ENCODE measurements around the gene GPR107. TPM values are rescaled to one million over a fixed set of nuclear protein-coding genes. Genes with fewer than 3 reads are reported as not detected.

GPR107 gene
- total and polyA plus RNA-seq, 8 donors, result 5.1 to 19.8 (median 15.1) TPM

- ATAC-seq (no peak), FAIRE-seq (no peak), DNase-seq (no peak)
- TF ChIP-seq, protein P1, sequence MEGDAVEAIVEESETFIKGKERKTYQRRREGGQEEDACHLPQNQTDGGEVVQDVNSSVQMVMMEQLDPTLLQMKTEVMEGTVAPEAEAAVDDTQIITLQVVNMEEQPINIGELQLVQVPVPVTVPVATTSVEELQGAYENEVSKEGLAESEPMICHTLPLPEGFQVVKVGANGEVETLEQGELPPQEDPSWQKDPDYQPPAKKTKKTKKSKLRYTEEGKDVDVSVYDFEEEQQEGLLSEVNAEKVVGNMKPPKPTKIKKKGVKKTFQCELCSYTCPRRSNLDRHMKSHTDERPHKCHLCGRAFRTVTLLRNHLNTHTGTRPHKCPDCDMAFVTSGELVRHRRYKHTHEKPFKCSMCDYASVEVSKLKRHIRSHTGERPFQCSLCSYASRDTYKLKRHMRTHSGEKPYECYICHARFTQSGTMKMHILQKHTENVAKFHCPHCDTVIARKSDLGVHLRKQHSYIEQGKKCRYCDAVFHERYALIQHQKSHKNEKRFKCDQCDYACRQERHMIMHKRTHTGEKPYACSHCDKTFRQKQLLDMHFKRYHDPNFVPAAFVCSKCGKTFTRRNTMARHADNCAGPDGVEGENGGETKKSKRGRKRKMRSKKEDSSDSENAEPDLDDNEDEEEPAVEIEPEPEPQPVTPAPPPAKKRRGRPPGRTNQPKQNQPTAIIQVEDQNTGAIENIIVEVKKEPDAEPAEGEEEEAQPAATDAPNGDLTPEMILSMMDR (IDR thresholded peaks at IDR 0.05), result no peak
- Histone ChIP-seq H3K9me3 (no peaks in the 10 kb centered on the region), H3K27me3 (no peaks in the 10 kb centered on the region), H3K4me1 (no peaks in the 10 kb centered on the region), H3K27ac (no peak overlapping the region), H3K4me3 (no peak overlapping the region), H3K36me3 (no peaks in the 10 kb centered on the region)
- intact Hi-C loops (cut with DNase I), result no loop called here
- WGBS, 2 donors, result 84 to 91% methylated on average over 3 of the region's 3 CpGs
Measured at GRCh38 chr9:130147910-130148309, 94.2 kb downstream of the GPR107 start.

- H3K9me3 ChIP-seq, result no peaks in the 10 kb centered on the region
- TF ChIP-seq, protein P1 (IDR thresholded peaks at IDR 0.05), result no peak
- H3K4me1 ChIP-seq, result no peaks in the 10 kb centered on the region
- no peak overlapping the region for H3K4me3 ChIP-seq
- H3K27ac ChIP-seq, result no peak overlapping the region
- ATAC-seq (no peak), DNase-seq (no peak), FAIRE-seq (no peak)
- intact Hi-C loops (cut with DNase I), result no loop called here
- no peaks in the 10 kb centered on the region for H3K36me3 ChIP-seq
- no peaks in the 10 kb centered on the region for H3K27me3 ChIP-seq
- WGBS, 2 donors, result 81 to 89% methylated on average over 5 of the region's 5 CpGs
Measured at GRCh38 chr9:130149031-130149430, 95.3 kb downstream of the GPR107 start.

DNA sequence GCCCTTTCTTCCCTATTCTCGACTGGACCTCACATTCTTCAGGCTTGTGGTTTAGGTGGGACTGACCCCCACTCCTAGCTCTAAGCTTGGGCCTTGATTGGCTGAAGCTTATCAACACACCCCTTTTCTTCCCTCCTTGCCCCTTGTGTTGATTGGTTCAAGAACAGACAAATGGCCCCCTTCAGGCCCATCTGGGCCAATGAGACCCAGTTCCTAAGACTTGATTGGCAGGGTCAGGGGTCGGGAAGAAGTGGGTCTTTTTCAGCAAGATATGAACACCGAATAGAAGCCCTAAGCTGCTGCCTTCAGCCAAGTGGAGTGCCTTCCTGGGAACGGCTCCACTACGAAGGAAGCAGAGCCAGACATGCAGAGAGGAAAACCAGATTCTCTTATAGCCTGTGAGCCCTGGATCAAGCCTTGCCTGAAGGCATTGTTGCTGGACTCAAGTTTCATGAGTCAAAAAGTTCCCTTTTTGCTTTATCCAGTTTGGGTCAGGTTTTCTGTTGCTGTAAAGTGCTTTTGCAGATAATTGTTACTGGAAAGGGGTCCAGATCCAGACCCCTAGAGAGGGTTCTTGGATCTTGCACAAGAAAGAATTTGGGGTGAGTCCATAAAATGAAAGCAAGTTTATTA is 96.1 kb downstream of the GPR107 start:
- intact Hi-C loops (cut with DNase I), result loop anchor here in 1 of 3 donors (5.0 kb wide), 1 partner anchor 88 kb away; no protein-coding TSS in a partner anchor
- FAIRE-seq, result no peak
- no peaks in the 10 kb centered on the region for H3K4me1 ChIP-seq
- no peak for DNase-seq
- H3K9me3 ChIP-seq, result no peaks in the 10 kb centered on the region
- no peak overlapping the region for H3K4me3 ChIP-seq
- TF ChIP-seq, protein P1 (IDR thresholded peaks at IDR 0.05), result no peak
- no peak for ATAC-seq
- no peak overlapping the region for H3K27ac ChIP-seq
- no peaks in the 10 kb centered on the region for H3K36me3 ChIP-seq
- H3K27me3 ChIP-seq, result no peaks in the 10 kb centered on the region
- WGBS, 2 donors, result 75 to 85% methylated on average over 5 of the region's 5 CpGs

DNA sequence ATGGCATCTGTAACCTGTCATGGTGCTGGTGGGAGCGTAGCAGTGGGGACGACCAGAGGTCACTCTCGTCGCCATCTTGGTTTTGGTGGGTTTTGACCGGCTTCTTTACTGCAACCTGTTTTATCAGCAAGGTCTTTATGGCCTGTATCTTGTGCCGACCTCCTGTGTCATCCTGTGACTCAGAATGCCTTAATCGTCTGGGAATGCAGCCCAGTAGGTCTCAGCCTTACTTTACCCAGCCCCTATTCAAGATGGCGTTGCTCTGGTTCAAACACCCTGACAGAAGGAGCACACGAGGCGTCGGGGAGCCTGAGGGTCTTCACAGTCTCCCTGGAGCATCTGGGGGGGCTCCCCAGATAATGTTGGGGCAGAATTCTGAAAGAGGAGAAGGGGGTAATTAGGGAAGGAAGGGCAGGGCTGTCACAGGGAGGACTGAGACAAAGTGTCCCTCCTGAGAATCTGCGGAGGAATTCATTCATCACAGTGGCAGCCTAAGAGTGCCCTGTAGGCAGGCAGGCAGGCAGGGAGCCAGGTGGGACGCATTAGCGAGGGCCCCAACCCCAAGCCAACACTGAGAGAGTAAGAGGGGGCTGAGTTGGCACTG is 97.2 kb downstream of the GPR107 start:
- Histone ChIP-seq H3K4me1 (no peaks in the 10 kb centered on the region), H3K4me3 (no peak overlapping the region), H3K9me3 (no peaks in the 10 kb centered on the region), H3K27me3 (no peaks in the 10 kb centered on the region), H3K27ac (no peak overlapping the region), H3K36me3 (no peaks in the 10 kb centered on the region)
- TF ChIP-seq, protein P1 (IDR thresholded peaks at IDR 0.05), result no peak
- FAIRE-seq (no peak), DNase-seq (no peak), ATAC-seq (no peak)
- intact Hi-C loops (cut with DNase I), result loop anchor here in 1 of 3 donors (5.0 kb wide), 1 partner anchor 86 kb away; no protein-coding TSS in a partner anchor
- 78 to 81% methylated on average over 14 of the region's 14 CpGs for WGBS, 2 donors

DNA sequence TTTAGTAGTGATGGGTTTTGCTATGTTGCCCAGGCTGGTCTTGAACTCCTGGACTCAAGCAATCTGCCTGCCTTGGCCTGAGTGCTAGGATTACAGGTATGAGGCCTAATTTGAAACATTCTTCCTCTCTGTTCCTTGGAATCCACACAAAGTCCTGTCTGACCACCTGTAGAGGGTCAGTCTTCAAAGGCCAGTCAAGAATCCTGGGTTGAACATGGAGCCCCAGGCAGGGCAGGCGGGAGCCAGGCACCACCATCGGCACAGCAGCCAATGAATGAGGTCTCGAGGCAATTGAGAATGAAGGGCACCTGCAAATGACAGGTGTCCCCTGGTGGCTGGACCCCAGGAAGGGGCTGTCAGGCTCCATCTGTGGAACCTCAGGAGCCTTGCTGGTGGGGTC is 101.1 kb downstream of the GPR107 start:
- FAIRE-seq (no peak), ATAC-seq (no peak), DNase-seq (no peak)
- WGBS, 2 donors, result 90 to 91% methylated on average over 3 of the region's 3 CpGs
- Histone ChIP-seq H3K4me1 (peaks cover 0 to 3% (median 0%) of the 10 kb centered on the region in 3 donors), H3K27ac (no peak overlapping the region), H3K4me3 (no peak overlapping the region), H3K27me3 (no peaks in the 10 kb centered on the region), H3K9me3 (no peaks in the 10 kb centered on the region), H3K36me3 (no peaks in the 10 kb centered on the region)
- TF ChIP-seq, protein P1 (IDR thresholded peaks at IDR 0.05), result no peak
- intact Hi-C loops (cut with DNase I), result loop anchor here in 1 of 3 donors (5.0 kb wide), 1 partner anchor 82 kb away; no protein-coding TSS in a partner anchor

Measured in pancreas (tissue), 10 donors.